ENCODE measurements around the gene MON2.
"Not testable (repeated sequence)": the region's sequence is repeated elsewhere in the genome, so short reads cannot be mapped to it uniquely, and the experiment has no call there.

The MON2 gene

DNA sequence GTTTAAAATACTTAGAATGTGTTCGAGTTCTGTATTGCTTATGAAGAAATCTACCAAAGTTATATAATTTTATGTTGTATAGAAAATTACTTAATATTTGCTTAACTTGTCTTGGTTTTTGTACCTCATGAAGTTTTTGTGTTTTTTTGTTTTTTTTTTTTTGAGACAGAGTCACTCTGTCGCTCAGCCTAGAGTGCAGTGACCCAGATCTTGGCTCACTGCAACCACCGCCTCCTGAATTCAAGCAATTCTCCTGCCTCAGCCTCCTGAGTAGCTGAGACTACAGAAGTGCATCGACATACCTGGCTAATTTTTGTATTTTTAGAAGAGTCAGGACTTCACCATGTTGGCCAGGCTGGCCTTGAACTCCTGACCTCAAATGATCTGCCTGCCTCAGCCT is 69.9 kb downstream of the MON2 start:
- DNase-seq, result no peak
- intact Hi-C loops (cut with DNase I), result no loop called here

DNA sequence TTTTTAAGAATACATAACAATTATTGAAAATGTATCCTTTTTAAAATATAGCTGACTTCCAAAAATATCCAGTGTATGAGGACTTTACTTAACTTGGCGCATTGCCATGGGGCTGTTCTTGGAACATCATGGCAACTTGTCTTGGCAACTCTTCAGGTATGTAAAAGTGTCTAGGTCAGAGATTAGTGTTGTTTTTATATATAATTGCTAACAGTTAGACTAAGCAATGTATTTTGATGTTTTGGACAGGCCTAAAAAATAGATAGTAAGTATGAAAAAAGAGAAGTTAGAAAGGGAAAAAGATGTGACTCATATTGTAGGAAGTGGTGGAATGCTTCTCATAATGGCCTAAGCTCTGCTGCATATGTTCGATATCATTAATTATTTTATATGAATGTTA is 70.9 kb downstream of the MON2 start:
- intact Hi-C loops (cut with DNase I), result no loop called here
- no peak for DNase-seq

- DNase-seq, result no peak
- intact Hi-C loops (cut with DNase I), result no loop called here
Measured at GRCh38 chr12:62540354-62540753, 73.7 kb downstream of the MON2 start.

DNA sequence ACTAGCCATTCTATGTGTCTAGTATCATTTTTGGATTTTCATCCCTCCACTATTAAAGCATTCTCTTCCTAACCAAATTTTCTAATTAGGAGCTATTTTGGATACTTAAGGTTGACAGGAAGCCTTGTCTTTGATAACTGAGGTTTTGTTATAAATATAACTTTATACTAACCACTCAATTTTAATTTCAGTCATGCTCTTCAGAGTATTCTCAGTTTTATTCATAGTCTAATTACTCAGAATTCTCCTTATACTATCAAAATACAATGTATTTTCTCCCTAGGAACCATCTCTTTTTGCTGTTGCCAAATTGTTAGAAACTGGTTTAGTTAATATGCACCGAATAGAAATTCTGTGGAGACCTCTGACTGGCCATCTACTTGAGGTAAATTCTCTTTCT is 76.2 kb downstream of the MON2 start:
- DNase-seq, result no peak
- intact Hi-C loops (cut with DNase I), result no loop called here

GRCh38 chr12:62543324-62543723 is 76.7 kb downstream of the MON2 start:
- DNase-seq, result no peak
- intact Hi-C loops (cut with DNase I), result no loop called here

- intact Hi-C loops (cut with DNase I), result no loop called here
- no peak for DNase-seq
Measured at GRCh38 chr12:62543741-62544140, 77.1 kb downstream of the MON2 start.

GRCh38 chr12:62552906-62553556 is 86.4 kb downstream of the MON2 start:
- DNase-seq, result no peak
- intact Hi-C loops (cut with DNase I), result no loop called here

DNA sequence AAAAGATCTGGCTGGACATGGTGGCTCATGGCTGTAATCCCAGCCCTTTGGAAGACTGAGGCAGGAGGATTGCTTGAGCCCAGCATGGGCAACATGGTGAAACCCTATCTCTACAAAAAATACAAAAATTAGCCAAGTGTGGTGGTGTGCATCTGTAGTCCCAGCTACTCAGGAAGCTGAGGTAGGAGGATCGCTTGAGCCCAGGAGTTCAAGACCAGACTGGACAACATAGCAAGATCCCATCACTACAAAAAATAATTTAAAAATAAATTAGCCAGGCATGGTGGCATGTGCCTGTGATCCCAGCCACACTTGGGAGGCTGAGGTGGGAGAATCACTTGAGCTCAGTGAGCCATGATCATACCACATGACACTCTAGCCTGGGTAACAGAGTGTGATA is 92.7 kb downstream of the MON2 start:
- DNase-seq; intact Hi-C loops (cut with DNase I): not testable (repeated sequence)

DNA sequence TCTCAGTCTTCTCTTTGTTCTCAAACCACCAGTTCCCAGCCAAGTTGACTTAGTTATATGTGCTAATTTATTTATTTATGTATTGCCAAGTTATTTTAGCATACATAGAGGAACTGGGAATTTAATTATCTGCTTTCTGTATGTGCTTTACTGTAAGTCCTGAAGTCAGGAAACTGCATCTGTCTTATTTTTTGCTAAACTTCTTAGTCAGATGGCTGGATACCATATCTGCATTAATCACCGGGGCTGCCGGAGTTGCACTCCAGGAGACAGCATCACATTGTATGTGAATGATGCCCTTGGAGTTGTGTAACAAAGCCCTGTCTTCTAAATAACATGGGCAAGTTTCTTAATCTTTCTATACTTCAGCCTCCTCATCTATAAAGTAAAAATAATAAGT is 96.2 kb downstream of the MON2 start:
- intact Hi-C loops (cut with DNase I), result no loop called here
- no peak for DNase-seq

DNA sequence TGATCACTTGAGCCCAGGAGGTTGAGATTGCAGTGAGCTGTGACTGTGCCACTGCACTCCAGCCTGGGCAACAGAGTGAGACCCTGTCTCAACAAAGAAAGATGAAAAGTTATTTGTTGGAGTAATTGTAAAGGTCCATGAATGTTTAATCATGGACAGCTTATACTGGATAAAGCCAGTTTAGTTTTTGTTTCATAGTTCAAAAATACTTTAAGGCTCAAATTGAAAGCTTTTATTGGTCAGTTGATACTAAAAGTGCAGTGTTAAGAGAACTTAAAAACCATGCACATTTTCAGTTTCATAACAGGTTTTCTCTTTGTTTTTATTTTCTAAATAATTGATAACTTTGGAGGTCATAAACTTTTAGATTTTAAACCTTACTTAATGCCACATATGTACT is 108.4 kb downstream of the MON2 start:
- no peak for DNase-seq
- intact Hi-C loops (cut with DNase I), result no loop called here

GRCh38 chr12:62576503-62576902 is 109.9 kb downstream of the MON2 start:
- intact Hi-C loops (cut with DNase I), result no loop called here
- no peak for DNase-seq

GRCh38 chr12:62578726-62579125 is 112.1 kb downstream of the MON2 start:
- intact Hi-C loops (cut with DNase I), result no loop called here
- no peak for DNase-seq

DNA sequence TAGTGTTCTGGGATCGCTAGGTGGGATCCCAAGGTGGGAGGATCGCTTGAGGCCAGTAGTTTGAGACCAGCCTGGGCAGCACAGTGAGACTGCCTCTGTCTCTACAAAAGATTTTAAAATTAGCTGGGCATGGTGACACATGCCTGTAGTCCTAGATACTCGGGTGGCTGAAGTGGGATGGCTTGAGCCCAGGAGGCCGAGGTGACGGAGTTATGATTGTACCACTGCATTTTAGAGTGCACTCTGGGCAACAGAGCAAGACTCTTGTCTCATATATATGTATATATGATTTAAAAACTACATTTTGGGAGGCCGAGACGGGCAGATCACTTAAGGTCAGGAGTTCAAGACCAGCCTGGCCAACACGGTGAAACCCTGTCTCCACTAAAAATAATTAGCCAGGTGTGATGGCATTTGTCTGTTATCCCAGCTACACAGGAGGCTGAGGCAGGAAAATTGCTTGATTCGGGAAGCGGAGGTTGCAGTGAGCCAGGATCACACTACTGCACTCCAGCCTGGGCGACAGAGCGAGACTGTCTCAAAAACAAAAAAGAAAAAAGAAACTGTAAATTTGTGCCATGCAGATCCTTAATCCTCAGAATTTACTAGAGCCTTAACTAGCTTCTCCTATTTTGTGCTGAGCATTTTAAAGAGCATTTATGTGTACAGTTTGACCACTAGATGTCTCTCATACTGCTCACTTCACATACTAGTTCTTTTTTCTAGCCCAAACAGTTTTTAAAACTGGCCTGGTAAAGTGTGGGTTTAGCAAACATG is 114.8 kb downstream of the MON2 start:
- intact Hi-C loops (cut with DNase I), result loop anchor here (1.0 to 5.0 kb wide), 2 partner anchors 144 to 217 kb away; no protein-coding TSS in a partner anchor
- DNase-seq, result peak in 1 of 10 donors; percentile 48

DNA sequence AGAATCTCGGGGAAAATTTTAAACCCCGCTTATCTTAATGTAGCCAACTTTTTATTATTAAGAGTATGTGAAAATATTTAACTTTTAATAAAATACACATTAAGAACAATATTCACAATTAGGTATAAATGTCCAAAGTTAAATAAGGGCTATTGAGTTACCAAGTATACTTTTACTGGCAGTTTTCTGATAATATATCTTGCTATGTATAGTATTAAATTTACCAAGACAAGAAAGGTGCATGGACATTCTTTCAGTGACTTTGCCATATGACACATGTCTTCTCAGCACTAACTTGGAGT is 115.4 kb downstream of the MON2 start:
- DNase-seq, result no peak
- intact Hi-C loops (cut with DNase I), result loop anchor here (5.0 kb wide), 1 partner anchor 145 kb away; no protein-coding TSS in a partner anchor

DNA sequence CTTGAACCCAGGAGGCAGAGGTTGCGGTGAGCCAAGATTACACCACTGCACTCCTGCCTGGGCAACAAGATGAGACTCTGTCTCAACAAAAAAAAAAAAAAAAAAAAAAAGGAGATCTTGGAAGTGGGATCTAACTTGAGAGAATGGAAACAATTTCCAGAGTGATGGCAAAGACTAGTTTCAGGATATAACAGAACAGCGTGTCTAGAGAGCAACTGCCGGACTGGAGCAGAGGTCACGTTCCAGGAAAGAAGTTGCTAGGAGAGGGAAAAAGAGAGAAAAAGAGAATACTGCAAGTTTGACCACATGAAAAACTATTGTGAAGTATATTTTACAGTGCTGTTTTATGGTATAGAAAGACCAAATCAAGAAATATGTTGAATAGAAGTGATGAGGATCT is 118.0 kb downstream of the MON2 start:
- peak in 1 of 10 donors; percentile 50 for DNase-seq
- intact Hi-C loops (cut with DNase I), result loop anchor here (5.0 kb wide), 1 partner anchor 147 kb away; no protein-coding TSS in a partner anchor

DNA sequence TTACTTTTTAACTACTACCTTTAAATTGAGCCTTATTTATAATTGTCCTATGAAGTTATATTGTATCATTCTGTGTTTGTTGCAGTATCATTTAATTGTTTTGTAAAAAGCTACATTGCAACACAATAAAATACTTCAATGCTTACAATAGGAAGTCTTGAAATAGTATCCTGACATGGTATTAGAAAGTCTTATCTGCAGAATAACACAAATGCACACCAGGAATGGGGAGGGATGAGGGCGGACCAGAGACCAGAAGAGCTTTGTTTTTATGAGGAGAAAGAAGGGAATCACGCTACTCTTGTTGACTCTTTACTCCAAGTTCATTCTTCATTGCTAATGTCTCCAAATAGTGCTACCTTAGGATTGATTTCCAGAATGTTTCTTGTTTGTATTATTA is 120.2 kb downstream of the MON2 start:
- no peak for DNase-seq
- intact Hi-C loops (cut with DNase I), result no loop called here

GRCh38 chr12:62588916-62589315 is 122.3 kb downstream of the MON2 start:
- DNase-seq, result no peak
- intact Hi-C loops (cut with DNase I), result no loop called here

- intact Hi-C loops (cut with DNase I), result no loop called here
- no peak for DNase-seq
Measured at GRCh38 chr12:62597253-62597652, 130.6 kb downstream of the MON2 start.

GRCh38 chr12:62598846-62599245 is 132.2 kb downstream of the MON2 start:
- intact Hi-C loops (cut with DNase I), result no loop called here
- DNase-seq, result no peak

DNA sequence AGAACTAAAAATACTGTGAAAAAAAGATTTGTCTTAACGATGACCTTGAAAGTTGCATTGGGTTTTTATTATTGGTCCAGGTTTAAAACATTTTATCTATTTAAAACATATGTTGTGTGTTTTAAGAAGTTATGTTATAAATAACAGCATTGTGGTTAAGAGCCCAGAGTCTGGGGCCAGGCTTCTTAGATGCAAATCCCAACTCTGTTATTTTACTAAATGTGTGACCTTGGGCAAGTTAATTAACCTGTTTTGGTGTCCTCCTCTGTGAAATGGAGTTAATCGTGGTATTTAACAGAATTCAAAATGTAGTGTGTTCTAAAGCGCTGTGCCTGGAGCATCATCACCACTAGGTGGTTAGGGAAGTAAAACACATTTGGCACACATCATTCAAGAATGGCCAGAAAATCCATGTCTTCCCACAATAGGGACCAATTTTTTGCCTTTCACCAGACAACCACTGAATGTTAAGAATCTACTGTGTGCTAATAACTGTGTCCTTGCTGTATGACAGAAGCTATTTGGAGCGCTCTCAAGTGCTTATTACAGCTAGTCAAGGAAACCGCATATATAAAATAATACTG is 133.3 kb downstream of the MON2 start:
- DNase-seq, result no peak
- intact Hi-C loops (cut with DNase I), result loop anchor here (10.0 kb wide), 2 partner anchors 115 to 335 kb away; partner anchors contain the start of gene PPM1H

DNA sequence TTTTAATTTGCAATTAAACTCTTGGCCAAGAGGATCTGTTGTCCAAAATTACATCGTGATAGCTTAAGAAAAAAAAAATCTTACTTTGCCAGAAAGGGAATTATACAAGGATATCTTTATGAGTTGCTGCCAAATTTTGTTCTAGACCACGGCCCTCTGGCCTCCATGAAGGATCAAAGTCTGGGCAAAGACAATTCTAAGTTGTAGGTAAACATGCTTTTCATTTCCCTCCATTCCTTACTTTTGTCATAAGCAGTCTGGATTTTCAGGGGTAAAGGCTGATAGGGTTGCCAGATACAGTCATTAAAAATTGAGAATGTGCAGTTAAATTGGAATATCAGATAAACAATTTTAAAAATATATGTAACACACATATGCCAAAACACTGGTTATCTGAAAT is 135.1 kb downstream of the MON2 start:
- no peak for DNase-seq
- intact Hi-C loops (cut with DNase I), result loop anchor here (10.0 kb wide), 2 partner anchors 113 to 333 kb away; partner anchors contain the start of gene PPM1H
